ENCODE measurements around the gene NEDD8. TPM values are rescaled to one million over a fixed set of nuclear protein-coding genes. Genes with fewer than 3 reads are reported as not detected.

The NEDD8 gene
- total RNA-seq, 1 experiment from 2014 or later: 214 TPM

GRCh38 chr14:24195186-24196070, 36.7 kb downstream of the NEDD8 start, which contains the start of gene TM9SF1:
Gene TM9SF1 (minus strand): TSS chr14:24195441. CDS start chr14:24195019, 422 bp downstream.
- Histone ChIP-seq H3T11ph (ENCODE audit: low read length) (no peak within 1 kb of the TSS), H2BK20ac (ENCODE audit: low read depth, low read length, poor library complexity, severe bottlenecking) (no peak within 1 kb of the TSS), H3K18ac (ENCODE audit: insufficient read length, low read depth, low read length) (peak within 1 kb of the TSS; percentile 87), H3K23me2 (ENCODE audit: insufficient read length, low read depth, low read length, poor library complexity, severe bottlenecking) (peaks cover 8% of the 10 kb centered on the region), H3K79me2 (ENCODE audit: insufficient read depth, low read length) (no peaks in the 10 kb centered on the region), H2BK15ac (ENCODE audit: low read depth, low read length) (no peak within 1 kb of the TSS; the same call in 1 of the 2 replicates), H4K8ac (replicated peaks; ENCODE audit: insufficient read length, low read depth, low read length) (no peak within 1 kb of the TSS), H3K23ac (ENCODE audit: insufficient read length, low read depth, low read length) (no peak within 1 kb of the TSS), H3K79me1 (ENCODE audit: insufficient read depth, low read depth, low read length, poor library complexity, severe bottlenecking) (no peaks in the 10 kb centered on the region), H3K9me3 (ENCODE audit: control insufficient read depth, low read depth, low read length) (no peaks in the 10 kb centered on the region), H3K9ac (ENCODE audit: extremely low read depth, insufficient read length, low read length) (peak within 1 kb of the TSS; percentile 69), H2BK5ac (ENCODE audit: insufficient read length, low read length) (no peak within 1 kb of the TSS), H3K4me1 (ENCODE audit: insufficient read depth, low read length) (no peaks in the 10 kb centered on the region), H4K91ac (ENCODE audit: insufficient read length, low read depth, low read length) (no peak within 1 kb of the TSS), H4K5ac (ENCODE audit: insufficient read length, low read depth, low read length) (no peak within 1 kb of the TSS), H3K27me3 (ENCODE audit: insufficient read depth, low read length) (no peaks in the 10 kb centered on the region), H2AK5ac (ENCODE audit: insufficient read length, low read length) (no peak within 1 kb of the TSS), H3K4me2 (ENCODE audit: insufficient read depth, insufficient read length, low read length) (peak within 1 kb of the TSS; percentile 71), H2AFZ (ENCODE audit: low read length) (no peak within 1 kb of the TSS), H4K20me1 (ENCODE audit: control insufficient read depth, insufficient read depth, insufficient read length) (no peaks in the 10 kb centered on the region), H3K4ac (ENCODE audit: low read depth, low read length) (no peak within 1 kb of the TSS), H2BK12ac (ENCODE audit: insufficient read length, low read depth, low read length) (peak within 1 kb of the TSS; percentile 17), H3K56ac (ENCODE audit: insufficient read length, low read depth, low read length) (no peak within 1 kb of the TSS), H2BK120ac (ENCODE audit: low read depth, low read length, poor library complexity, severe bottlenecking) (peak within 1 kb of the TSS; percentile 69), H3K27ac (ENCODE audit: insufficient read length, low read depth, low read length) (peak within 1 kb of the TSS; percentile 7), H3K14ac (ENCODE audit: insufficient read depth, low read length) (peak within 1 kb of the TSS; percentile 94)
- Mint-ChIP-seq H3K4me3 (peak within 1 kb of the TSS; percentile 92 to 98), H3K4me1 (peaks cover 24 to 26% of the 10 kb centered on the region in 2 experiments), H3K9me3 (peaks cover 0 to 1% of the 10 kb centered on the region in 2 experiments; a peak in 2 of 5 replicates), H3K36me3 (ENCODE audit: insufficient read depth in 1 of 3, low read depth in 3 of 3) (peaks cover 17 to 52% (median 47%) of the 10 kb centered on the region in 3 experiments), H3K27me3 (ENCODE audit: low read depth) (no peaks in the 10 kb centered on the region), H3K27ac (peak within 1 kb of the TSS; percentile 96 to 98 (median 97))
- no CpG with 5 or more reads among the region's 89 CpGs for WGBS (ENCODE audit: extremely low coverage, insufficient read length, low lambda C conversion rate)
- no peak for TF ChIP-seq CTCF (conservative IDR thresholded peaks at IDR 0.05)
- peak; percentile 89 for DNase-seq
